ENCODE results near the gene IQGAP2. TPM values are rescaled to one million over a fixed set of nuclear protein-coding genes. Genes with fewer than 3 reads are reported as not detected.

Gene IQGAP2
- total RNA-seq, 1 experiment from 2014 or later, result 1.5 TPM

DNA sequence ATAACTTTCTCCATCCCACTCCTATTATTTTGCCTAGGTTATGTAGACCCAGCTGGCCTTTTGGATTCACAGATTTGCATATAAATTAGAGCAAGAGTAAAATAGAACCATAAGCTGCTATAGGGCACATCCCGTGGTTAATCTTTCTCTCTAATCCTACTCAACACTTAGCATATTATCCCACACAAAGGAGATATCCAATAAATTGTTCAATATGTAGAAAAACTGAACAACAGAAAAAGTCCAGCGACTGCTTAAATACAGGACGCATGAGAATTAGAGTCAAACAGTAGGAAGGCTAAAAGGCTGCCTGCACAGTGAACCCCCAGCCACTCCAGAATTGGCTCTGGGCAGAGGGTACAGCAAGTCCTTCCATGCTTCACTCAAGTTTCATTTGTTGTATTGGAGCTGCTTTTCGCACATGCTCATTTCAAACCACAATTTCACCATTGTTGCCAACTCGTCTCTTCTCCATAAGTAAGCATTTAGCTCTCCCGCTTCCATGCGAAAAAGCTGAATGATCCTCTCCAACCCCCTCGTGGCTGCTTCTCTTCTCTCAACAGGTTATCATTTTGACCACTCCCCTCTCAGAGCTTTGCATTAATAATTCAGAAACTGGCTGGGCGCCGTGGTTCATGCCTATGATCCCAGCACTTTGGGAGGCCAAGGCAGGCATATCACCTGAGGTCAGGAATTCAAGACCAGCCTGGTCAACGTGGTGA, 14.1 kb upstream of the IQGAP2 start:
- no peaks in the 10 kb centered on the region for H3K36me3 Mint-ChIP-seq (ENCODE audit: insufficient read depth, unreplicated experiment)
- H3K4me1 Mint-ChIP-seq (ENCODE audit: insufficient read depth, unreplicated experiment), result no peaks in the 10 kb centered on the region
- DNase-seq (ENCODE audit: unreplicated experiment), result no peak
- H3K27ac Mint-ChIP-seq (ENCODE audit: low read depth, unreplicated experiment), result no peak overlapping the region
- no peaks in the 10 kb centered on the region for H3K9me3 Mint-ChIP-seq (ENCODE audit: unreplicated experiment)
- no peaks in the 10 kb centered on the region for H3K27me3 Mint-ChIP-seq (ENCODE audit: insufficient read depth, unreplicated experiment)
- BruUV-seq (replicated peaks), result no TSS peak
- no peak overlapping the region for H3K4me3 Mint-ChIP-seq (ENCODE audit: unreplicated experiment)
- intact Hi-C loops (cut with micrococcal nuclease), result no loop called here
- ChIA-PET CTCF (interaction anchor here (0.5 to 1.2 kb wide), 8 partner anchors 16 to 385 kb away, joined by 3 to 5 read pairs (median 3); no protein-coding TSS in a partner anchor), POLR2A (interaction anchor here (0.6 kb wide), 1 partner anchor 1461 kb away, joined by 3 read pairs; no protein-coding TSS in a partner anchor)
- TF ChIP-seq, protein P1, sequence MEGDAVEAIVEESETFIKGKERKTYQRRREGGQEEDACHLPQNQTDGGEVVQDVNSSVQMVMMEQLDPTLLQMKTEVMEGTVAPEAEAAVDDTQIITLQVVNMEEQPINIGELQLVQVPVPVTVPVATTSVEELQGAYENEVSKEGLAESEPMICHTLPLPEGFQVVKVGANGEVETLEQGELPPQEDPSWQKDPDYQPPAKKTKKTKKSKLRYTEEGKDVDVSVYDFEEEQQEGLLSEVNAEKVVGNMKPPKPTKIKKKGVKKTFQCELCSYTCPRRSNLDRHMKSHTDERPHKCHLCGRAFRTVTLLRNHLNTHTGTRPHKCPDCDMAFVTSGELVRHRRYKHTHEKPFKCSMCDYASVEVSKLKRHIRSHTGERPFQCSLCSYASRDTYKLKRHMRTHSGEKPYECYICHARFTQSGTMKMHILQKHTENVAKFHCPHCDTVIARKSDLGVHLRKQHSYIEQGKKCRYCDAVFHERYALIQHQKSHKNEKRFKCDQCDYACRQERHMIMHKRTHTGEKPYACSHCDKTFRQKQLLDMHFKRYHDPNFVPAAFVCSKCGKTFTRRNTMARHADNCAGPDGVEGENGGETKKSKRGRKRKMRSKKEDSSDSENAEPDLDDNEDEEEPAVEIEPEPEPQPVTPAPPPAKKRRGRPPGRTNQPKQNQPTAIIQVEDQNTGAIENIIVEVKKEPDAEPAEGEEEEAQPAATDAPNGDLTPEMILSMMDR (IDR thresholded peaks at IDR 0.05; ENCODE audit: unreplicated experiment), result no peak

GRCh38 chr5:76389513-76390154, 13.5 kb upstream of the IQGAP2 start:
- H3K4me1 Mint-ChIP-seq (ENCODE audit: insufficient read depth, unreplicated experiment), result no peaks in the 10 kb centered on the region
- no peaks in the 10 kb centered on the region for H3K9me3 Mint-ChIP-seq (ENCODE audit: unreplicated experiment)
- BruUV-seq (replicated peaks), result no TSS peak
- no peak overlapping the region for H3K4me3 Mint-ChIP-seq (ENCODE audit: unreplicated experiment)
- CTCF ChIA-PET, result interaction anchor here (0.5 to 1.2 kb wide), 4 partner anchors 16 to 213 kb away, joined by 3 to 4 read pairs (median 3); no protein-coding TSS in a partner anchor
- intact Hi-C loops (cut with micrococcal nuclease), result no loop called here
- no peaks in the 10 kb centered on the region for H3K27me3 Mint-ChIP-seq (ENCODE audit: insufficient read depth, unreplicated experiment)
- no peaks in the 10 kb centered on the region for H3K36me3 Mint-ChIP-seq (ENCODE audit: insufficient read depth, unreplicated experiment)
- no peak overlapping the region for H3K27ac Mint-ChIP-seq (ENCODE audit: low read depth, unreplicated experiment)
- POLR2A ChIA-PET, result no interaction called here
- TF ChIP-seq, protein P1 (IDR thresholded peaks at IDR 0.05; ENCODE audit: unreplicated experiment), result no peak
- no peak for DNase-seq (ENCODE audit: unreplicated experiment)

DNA sequence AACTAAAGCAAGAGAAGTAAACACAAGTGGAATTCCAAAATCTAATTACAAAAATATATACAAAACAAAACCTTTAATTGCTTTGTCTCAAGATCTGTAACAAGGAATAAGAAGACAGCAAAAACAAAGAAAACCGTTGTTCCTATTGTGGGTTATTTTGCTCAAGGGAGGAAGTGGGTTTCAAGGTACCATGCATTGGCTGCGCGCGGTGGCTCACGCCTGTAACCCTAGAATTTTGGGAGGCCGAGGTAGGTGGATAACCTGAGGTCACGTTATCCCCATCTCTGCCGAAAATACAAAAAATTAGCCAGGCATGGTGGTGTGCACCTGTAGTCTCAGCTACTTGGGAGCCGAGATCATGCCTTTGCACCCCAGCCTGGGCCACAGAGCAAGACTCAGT, 12.1 kb upstream of the IQGAP2 start:
- Mint-ChIP-seq H3K4me3 (ENCODE audit: unreplicated experiment) (no peak overlapping the region), H3K27ac (ENCODE audit: low read depth, unreplicated experiment) (no peak overlapping the region), H3K36me3 (ENCODE audit: insufficient read depth, unreplicated experiment) (no peaks in the 10 kb centered on the region), H3K4me1 (ENCODE audit: insufficient read depth, unreplicated experiment) (no peaks in the 10 kb centered on the region), H3K9me3 (ENCODE audit: unreplicated experiment) (no peaks in the 10 kb centered on the region), H3K27me3 (ENCODE audit: insufficient read depth, unreplicated experiment) (no peaks in the 10 kb centered on the region)
- BruUV-seq (replicated peaks), result no TSS peak
- CTCF ChIA-PET, result interaction anchor here (0.6 to 0.9 kb wide), 2 partner anchors 12 to 82 kb away, joined by 3 read pairs; no protein-coding TSS in a partner anchor
- POLR2A ChIA-PET, result no interaction called here
- TF ChIP-seq, protein P1 (IDR thresholded peaks at IDR 0.05; ENCODE audit: unreplicated experiment), result no peak
- no peak for DNase-seq (ENCODE audit: unreplicated experiment)
- intact Hi-C loops (cut with micrococcal nuclease), result no loop called here

DNA sequence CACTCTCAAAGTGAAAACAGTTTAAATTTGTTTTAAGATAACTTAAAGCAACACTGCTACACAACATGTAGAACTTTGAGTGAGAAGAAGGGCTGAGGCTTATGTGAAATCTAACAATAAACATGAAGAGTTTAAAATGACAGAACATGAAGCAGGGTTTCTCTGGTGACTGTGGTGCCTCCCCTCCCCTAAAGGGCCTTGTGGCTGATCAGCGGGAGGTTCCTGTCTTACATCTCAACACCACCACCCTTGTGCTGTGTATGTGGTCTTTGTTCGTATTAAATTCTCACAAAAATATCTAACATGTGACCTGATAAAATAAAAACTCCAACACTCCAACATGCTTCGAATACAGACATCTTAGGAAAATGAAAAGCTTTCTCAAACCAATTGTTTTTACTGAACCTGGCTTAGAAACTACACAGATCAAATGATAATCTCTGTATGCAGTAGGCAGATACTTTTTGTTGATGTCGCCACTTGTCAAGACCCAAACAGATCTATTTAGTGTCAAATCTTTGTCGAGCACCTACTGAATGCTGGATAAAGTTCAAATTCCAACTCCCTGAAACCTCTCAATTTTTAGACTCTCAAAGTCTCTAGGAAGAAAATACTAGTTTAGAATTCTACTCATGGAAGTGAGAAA, 9.9 kb upstream of the IQGAP2 start:
- DNase-seq (ENCODE audit: unreplicated experiment), result no peak
- Mint-ChIP-seq H3K36me3 (ENCODE audit: insufficient read depth, unreplicated experiment) (no peaks in the 10 kb centered on the region), H3K4me3 (ENCODE audit: unreplicated experiment) (no peak overlapping the region), H3K27me3 (ENCODE audit: insufficient read depth, unreplicated experiment) (no peaks in the 10 kb centered on the region), H3K4me1 (ENCODE audit: insufficient read depth, unreplicated experiment) (no peaks in the 10 kb centered on the region), H3K27ac (ENCODE audit: low read depth, unreplicated experiment) (no peak overlapping the region), H3K9me3 (ENCODE audit: unreplicated experiment) (no peaks in the 10 kb centered on the region)
- BruUV-seq (replicated peaks), result no TSS peak
- intact Hi-C loops (cut with micrococcal nuclease), result no loop called here
- ChIA-PET CTCF (no interaction called here), POLR2A (no interaction called here)
- TF ChIP-seq, protein P1 (IDR thresholded peaks at IDR 0.05; ENCODE audit: unreplicated experiment), result no peak
